GM13976 (cell line): ENCODE results near the gene SLC2A10.

Experiments
- DNase-seq: peaks from one replicate; pipeline ENCODE4 v3.0.0; 2012; ENCODE audit warnings: low spot score
- CTCF ChIP-seq: IDR thresholded peaks from 2 replicates; pipeline ENCODE4 v1.5.1; 2012; ENCODE audit warnings: borderline replicate concordance, mild to moderate bottlenecking; ENCODE audit not compliant: insufficient read depth; ENCODE audit errors: extremely low read depth, missing control alignments, control extremely low read depth
- in situ Hi-C: fragments of 300-500 bp; cut with MboI; formaldehyde crosslinking; loops from one replicate; pipeline ENCODE4 v1.12.0; 2022; ENCODE audit warnings: low sequenced_read_pairs, mixed read lengths, inconsistent platforms; ENCODE audit not compliant: unreplicated experiment

Gene SLC2A10

GRCh38 chr20:46715292-46715756, 5.9 kb downstream of the SLC2A10 start:
- in situ Hi-C loops: no loop called here
- DNase-seq: no peak
- no peak for TF ChIP-seq CTCF

GRCh38 chr20:46717818-46718541, 8.5 kb downstream of the SLC2A10 start:
- no peak for TF ChIP-seq CTCF
- in situ Hi-C loops: no loop called here
- no peak for DNase-seq

GRCh38 chr20:46720019-46720418, 10.6 kb downstream of the SLC2A10 start:
- no peak for DNase-seq
- TF ChIP-seq CTCF: no peak
- in situ Hi-C loops: no loop called here

GRCh38 chr20:46720776-46721425, 11.5 kb downstream of the SLC2A10 start:
- DNase-seq: no peak
- TF ChIP-seq CTCF: no peak
- in situ Hi-C loops: no loop called here

GRCh38 chr20:46721476-46721875, 12.0 kb downstream of the SLC2A10 start:
- no peak for DNase-seq
- TF ChIP-seq CTCF: no peak
- in situ Hi-C loops: no loop called here

GRCh38 chr20:46722450-46722849, 13.0 kb downstream of the SLC2A10 start:
- in situ Hi-C loops: no loop called here
- TF ChIP-seq CTCF: no peak
- DNase-seq: no peak

GRCh38 chr20:46723039-46723438, 13.6 kb downstream of the SLC2A10 start:
- no peak for DNase-seq
- TF ChIP-seq CTCF: no peak
- in situ Hi-C loops: no loop called here
